Mononuclear cell (primary cell): Measurements from ENCODE around the gene GTPBP4. TPM values are rescaled to one million over a fixed set of nuclear protein-coding genes. Genes with fewer than 3 reads are reported as not detected.

ENCODE experiments used
- H3K27me3 ChIP-seq: 2 replicates; pipeline ENCODE4 v1.6.0; 2011; ENCODE audit warnings: low read length, control low read depth; ENCODE audit not compliant: insufficient read depth
- H3K4me1 ChIP-seq: 2 replicates; pipeline ENCODE4 v1.5.1; 2011; ENCODE audit warnings: mild to moderate bottlenecking, low read length, control low read depth; ENCODE audit not compliant: insufficient read depth
- H3K4me3 ChIP-seq: 2 replicates; pipeline ENCODE4 v1.5.1; 2011; ENCODE audit warnings: mild to moderate bottlenecking, low read length, moderate library complexity
- H3K9me3 ChIP-seq: 2 replicates; pipeline ENCODE4 v1.5.1; 2011; ENCODE audit warnings: low read depth, mild to moderate bottlenecking, control low read depth, low read length
- total RNA-seq: library from RNA; depleted of rRNA; stranded (reverse); fragments of >200 nt; gene quantifications from one replicate; pipeline ENCODE4 v1.2.3, GENCODE V29; 2012

The GTPBP4 gene
- total RNA-seq, 1 donor, result 42.3 TPM

DNA sequence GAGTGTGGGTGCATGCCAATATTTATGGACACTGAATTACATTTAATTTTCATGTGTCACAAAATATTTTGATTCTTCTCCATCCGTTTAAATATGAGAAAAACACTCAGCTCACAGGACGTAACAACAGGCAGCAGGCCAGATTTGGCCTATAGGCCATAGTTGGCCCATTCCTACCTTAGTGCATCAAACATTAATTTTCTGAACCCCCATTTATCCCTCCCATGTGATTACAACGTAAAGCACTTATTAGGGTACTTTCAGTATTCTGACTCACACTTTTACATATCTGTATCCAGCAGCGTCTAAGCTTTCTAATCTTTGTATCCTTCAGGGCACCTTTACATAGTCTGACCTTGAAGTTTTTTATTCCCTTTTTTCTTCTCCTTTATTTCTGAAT lies 56.7 kb downstream of the GTPBP4 start:
- Histone ChIP-seq H3K4me1 (peaks cover 48% of the 10 kb centered on the region), H3K27me3 (no peaks in the 10 kb centered on the region), H3K9me3 (no peaks in the 10 kb centered on the region), H3K4me3 (no peak overlapping the region)

DNA sequence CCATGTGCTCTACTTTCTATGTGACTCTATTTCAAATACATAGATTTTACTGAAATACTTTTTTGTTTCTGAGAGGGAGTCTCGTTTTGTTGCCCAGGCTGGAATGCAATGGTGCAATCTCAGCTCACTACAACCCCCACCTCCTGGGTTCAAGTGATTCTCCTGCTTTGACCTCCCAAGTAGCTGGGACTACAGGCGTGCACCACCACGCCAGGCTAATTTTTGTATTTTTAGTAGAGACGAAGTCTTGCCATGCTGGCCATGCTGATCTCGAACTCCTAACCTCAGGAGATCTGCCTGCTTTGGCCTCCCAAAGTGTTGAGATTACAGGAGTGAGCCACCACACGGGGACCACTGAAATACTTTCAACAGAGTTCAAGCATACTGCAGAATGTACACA lies 57.2 kb downstream of the GTPBP4 start:
- Histone ChIP-seq H3K4me1 (peaks cover 53% of the 10 kb centered on the region), H3K27me3 (no peaks in the 10 kb centered on the region), H3K9me3 (no peaks in the 10 kb centered on the region), H3K4me3 (no peak overlapping the region)

DNA sequence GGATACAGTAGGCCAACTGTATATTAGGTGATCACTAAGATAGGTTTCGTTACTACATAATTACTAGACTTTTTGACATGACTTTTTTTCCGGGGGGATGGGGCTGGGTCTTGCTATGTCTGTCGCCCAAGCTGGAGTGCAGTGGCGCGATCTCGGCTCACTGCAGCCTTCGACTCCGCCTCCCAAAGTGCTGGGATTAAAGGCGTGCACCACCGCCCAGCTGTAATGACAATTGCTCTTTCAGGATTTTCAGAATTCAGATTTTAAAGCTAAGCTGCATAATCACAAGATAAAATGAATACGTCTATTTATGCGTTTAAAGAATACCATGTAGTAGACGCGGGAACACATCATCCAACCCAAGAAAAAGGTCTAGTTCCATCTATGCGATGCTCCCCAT lies 59.7 kb downstream of the GTPBP4 start:
- H3K4me3 ChIP-seq, result peak overlapping the region; percentile 76
- H3K4me1 ChIP-seq, result peaks cover 65% of the 10 kb centered on the region
- H3K27me3 ChIP-seq, result no peaks in the 10 kb centered on the region
- no peaks in the 10 kb centered on the region for H3K9me3 ChIP-seq

GRCh38 chr10:1048349-1048731 lies 60.1 kb downstream of the GTPBP4 start:
- no peaks in the 10 kb centered on the region for H3K9me3 ChIP-seq
- peak overlapping the region; percentile 76 for H3K4me3 ChIP-seq
- H3K4me1 ChIP-seq, result peaks cover 64% of the 10 kb centered on the region
- H3K27me3 ChIP-seq, result no peaks in the 10 kb centered on the region

- H3K27me3 ChIP-seq, result no peaks in the 10 kb centered on the region
- peaks cover 65% of the 10 kb centered on the region for H3K4me1 ChIP-seq
- peak within 1 kb of the TSS; percentile 76 for H3K4me3 ChIP-seq
- H3K9me3 ChIP-seq, result no peaks in the 10 kb centered on the region
Measured at GRCh38 chr10:1048732-1049424, 60.6 kb downstream of the GTPBP4 start, which contains the start of gene IDI1. IDI1 (minus strand) TSS chr10:1049119; CDS start chr10:1049003, 116 bp downstream.

- Histone ChIP-seq H3K4me1 (peaks cover 60% of the 10 kb centered on the region), H3K27me3 (no peaks in the 10 kb centered on the region), H3K4me3 (peak overlapping the region; percentile 76), H3K9me3 (no peaks in the 10 kb centered on the region)
Measured at GRCh38 chr10:1049425-1049958, 61.3 kb downstream of the GTPBP4 start.

DNA sequence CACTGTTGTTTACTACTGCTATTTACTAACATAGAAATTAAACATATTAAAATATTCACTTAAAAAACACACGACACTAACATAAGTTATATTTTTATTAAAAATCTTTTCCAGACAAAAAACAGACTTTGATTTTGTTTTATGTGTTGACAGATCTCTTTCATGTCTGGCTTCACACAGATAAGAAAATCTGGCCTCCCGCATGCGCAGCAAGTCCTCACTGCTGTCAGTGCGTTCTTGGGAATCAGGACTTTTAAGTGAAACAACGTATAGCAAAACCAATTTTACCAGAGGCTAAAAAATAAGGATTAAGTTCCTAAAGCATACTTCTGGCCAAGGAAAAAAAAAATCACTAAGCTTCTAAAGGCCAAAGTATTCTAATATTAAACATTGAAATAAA lies 61.9 kb downstream of the GTPBP4 start:
- H3K9me3 ChIP-seq, result no peaks in the 10 kb centered on the region
- no peaks in the 10 kb centered on the region for H3K27me3 ChIP-seq
- H3K4me3 ChIP-seq, result peak overlapping the region; percentile 76
- H3K4me1 ChIP-seq, result peaks cover 60% of the 10 kb centered on the region

DNA sequence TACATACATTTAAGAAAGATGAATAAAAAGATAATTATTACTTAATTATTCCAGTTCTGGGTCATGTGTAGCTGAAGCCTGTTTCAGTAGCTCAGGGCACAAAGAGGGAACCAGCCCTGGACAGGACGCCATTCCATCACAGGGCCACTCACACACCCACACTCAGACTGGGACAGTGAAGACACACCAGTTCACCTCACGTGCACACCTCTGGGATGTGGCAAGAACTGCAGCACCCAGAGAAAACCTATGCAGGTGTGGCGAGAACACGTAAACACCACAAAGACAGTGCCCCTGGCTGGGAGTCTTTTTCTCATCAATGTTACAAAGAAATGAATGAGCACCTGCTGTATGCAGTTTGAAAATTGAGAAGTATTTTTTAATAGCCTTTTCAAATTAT lies 62.3 kb downstream of the GTPBP4 start:
- no peaks in the 10 kb centered on the region for H3K27me3 ChIP-seq
- no peak overlapping the region for H3K4me3 ChIP-seq
- H3K9me3 ChIP-seq, result no peaks in the 10 kb centered on the region
- peaks cover 58% of the 10 kb centered on the region for H3K4me1 ChIP-seq

DNA sequence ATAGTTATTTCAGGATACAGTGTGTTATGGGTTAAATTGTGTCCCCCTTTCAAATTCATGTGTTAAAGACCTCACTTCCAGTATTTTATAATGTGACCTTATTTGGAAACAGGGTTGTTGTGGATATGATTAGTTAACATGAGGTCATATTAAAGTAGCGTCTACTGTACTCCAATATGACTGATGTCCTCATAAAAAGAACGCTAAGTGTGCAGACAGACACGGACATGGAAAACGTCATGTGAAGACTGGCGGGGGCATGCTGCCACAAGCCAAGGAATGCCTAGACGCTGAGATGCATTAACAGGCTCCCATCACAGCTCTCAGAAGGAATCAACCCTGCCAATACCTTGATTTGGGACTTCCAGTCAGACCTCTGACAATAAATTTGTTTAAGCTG lies 66.5 kb downstream of the GTPBP4 start:
- H3K9me3 ChIP-seq, result no peaks in the 10 kb centered on the region
- H3K4me1 ChIP-seq, result peaks cover 54% of the 10 kb centered on the region
- H3K27me3 ChIP-seq, result no peaks in the 10 kb centered on the region
- no peak overlapping the region for H3K4me3 ChIP-seq

DNA sequence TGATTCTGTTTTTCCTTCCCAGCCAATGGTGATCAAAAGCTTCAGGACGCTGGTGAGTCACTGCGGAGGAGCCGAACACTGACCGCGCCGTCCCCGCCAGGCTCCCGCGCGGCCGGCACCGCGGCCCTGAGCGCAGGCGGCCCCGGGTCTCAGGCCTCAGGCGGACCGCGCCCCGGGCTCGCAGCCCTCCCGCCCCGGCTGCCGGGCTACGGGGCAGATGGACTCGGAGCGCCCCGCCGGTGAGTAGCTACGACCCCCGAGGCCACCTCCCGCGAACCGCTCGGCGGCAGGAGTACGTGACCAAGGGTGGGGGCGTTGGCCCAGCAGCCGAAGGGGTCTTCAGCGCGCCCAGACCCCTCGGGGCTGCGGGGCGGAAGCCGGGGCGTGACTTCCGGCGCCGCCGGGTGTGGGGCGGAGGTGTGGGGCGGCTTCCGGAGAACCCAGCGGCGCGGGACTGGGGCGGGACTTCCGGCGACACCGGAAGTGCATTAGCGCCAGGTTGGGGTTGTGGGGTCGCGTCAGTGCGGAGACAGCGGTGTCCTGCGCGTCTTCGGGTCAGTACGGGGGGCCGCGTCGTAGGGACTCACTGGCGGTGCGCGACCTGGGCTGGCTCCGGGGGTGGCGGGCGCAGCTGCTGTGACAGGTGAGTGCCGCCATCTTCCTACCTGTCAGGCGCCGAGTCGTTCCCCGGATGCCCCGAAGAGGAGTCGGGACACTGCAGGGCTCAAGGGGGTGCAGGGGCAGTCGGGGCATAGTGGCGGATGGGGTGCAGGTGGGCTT lies 68.3 kb downstream of the GTPBP4 start, which contains the start of gene WDR37:
WDR37 (plus strand) TSS at position 60 of the 780 bp plus-strand sequence. CDS start 15,771 bp downstream, outside the sequence.
- Histone ChIP-seq H3K4me3 (peak within 1 kb of the TSS; percentile 89), H3K4me1 (peaks cover 54% of the 10 kb centered on the region)

GRCh38 chr10:1057106-1057657 lies 68.9 kb downstream of the GTPBP4 start:
- peaks cover 57% of the 10 kb centered on the region for H3K4me1 ChIP-seq

More for the DNA sequence above, 68.3 kb downstream of the GTPBP4 start, which contains the start of gene WDR37:
- Histone ChIP-seq H3K9me3 (no peaks in the 10 kb centered on the region), H3K27me3 (no peaks in the 10 kb centered on the region)

DNA sequence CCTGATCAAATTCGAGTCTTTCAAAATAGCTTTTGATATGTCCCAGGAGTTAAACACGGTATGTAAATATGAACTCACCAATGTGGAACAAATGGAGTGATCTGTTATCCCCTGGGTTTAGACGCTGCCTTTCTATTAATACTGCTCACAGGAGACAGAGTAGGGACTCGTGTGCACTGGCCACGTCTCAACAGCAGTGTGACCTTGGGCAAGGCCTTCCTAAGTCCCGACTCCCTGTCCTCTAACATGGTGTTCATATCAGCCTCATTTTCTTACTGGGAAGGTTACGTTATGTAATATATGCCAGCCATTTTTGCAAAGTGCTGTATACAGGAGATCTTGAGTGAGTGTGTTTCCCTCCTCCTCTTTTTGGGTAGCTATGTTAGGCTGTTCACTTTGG lies 69.8 kb downstream of the GTPBP4 start:
- H3K4me3 ChIP-seq, result no peak overlapping the region
- no peaks in the 10 kb centered on the region for H3K27me3 ChIP-seq
- no peaks in the 10 kb centered on the region for H3K9me3 ChIP-seq
- peaks cover 62% of the 10 kb centered on the region for H3K4me1 ChIP-seq

More at GRCh38 chr10:1057106-1057657, 68.9 kb downstream of the GTPBP4 start:
- peak overlapping the region; percentile 89 for H3K4me3 ChIP-seq
- H3K9me3 ChIP-seq, result no peaks in the 10 kb centered on the region
- no peaks in the 10 kb centered on the region for H3K27me3 ChIP-seq

DNA sequence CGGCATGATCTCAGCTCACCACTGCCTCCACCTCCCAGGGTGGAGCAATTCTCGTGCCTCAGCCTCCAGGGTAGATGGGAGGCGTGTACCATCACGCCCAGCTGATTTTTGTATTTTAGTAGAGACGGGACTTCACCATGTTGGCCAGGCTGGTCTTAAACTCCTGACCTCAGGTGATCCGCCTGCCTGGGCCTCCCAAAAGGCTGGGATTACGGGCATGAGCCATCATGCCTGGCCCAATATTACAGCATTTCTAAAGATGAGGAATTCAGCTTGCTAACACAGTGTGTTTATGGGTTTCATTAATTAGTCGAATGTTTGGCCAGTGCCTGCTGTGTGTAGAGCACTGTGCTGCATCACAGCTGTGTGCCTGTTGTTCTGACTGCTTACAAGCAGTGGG lies 71.7 kb downstream of the GTPBP4 start:
- H3K4me1 ChIP-seq, result peaks cover 65% of the 10 kb centered on the region
- H3K4me3 ChIP-seq, result no peak overlapping the region
- no peaks in the 10 kb centered on the region for H3K27me3 ChIP-seq
- no peaks in the 10 kb centered on the region for H3K9me3 ChIP-seq

- H3K4me3 ChIP-seq, result no peak overlapping the region
- peaks cover 57% of the 10 kb centered on the region for H3K4me1 ChIP-seq
- H3K9me3 ChIP-seq, result no peaks in the 10 kb centered on the region
- no peaks in the 10 kb centered on the region for H3K27me3 ChIP-seq
Measured at GRCh38 chr10:1061930-1062774, 73.9 kb downstream of the GTPBP4 start.
